Measurements from ENCODE around the gene SEC63. TPM values are rescaled to one million over a fixed set of nuclear protein-coding genes. Genes with fewer than 3 reads are reported as not detected.
"Not testable (repeated sequence)": the region's sequence is repeated elsewhere in the genome, so short reads cannot be mapped to it uniquely, and the experiment has no call there.

SEC63 gene
- total RNA-seq, 1 experiment from 2014 or later: 124 TPM

DNA sequence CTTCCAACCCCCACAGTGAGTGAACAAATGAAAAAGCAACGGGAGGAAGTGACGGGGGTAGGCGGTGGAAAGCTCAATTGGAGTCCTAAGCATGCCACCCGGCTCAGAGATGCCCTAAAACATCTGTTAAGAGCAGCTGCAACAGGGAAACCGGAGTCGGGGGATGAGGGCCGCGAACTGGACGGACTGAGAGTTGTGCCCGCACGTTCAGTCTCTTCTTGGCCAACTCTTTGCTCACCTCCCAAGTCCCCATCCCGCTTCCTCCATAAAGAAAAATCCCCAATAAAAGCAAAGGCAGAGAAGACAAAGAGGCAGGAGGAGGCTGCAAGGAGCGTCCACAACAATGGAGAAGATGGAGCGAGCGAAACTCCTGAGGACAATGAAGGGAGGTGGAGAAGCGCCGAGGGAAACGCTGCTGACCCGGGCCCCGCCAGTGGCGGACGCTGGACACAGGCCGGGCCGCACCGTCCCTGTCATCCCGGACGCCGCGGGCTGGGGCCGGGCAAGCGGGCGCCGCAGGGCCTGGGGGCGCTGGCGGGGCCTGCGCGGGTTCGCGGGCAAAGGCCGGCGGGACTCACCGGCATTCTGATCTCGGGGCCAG is 600 bp downstream of the SEC63 start:
- ChIA-PET CTCF (no interaction called here), POLR2A (interaction anchor here (0.6 to 1.3 kb wide), 4 partner anchors 97 to 1137 kb away, joined by 3 to 10 read pairs (median 4); partner anchors contain the start of genes BEND3 and SNX3)
- no TSS peak for BruUV-seq (replicated peaks)
- Mint-ChIP-seq H3K4me3 (ENCODE audit: unreplicated experiment) (peak overlapping the region; percentile 92), H3K4me1 (ENCODE audit: low read depth, unreplicated experiment) (peaks cover 7% of the 10 kb centered on the region), H3K27ac (ENCODE audit: unreplicated experiment) (peak overlapping the region; percentile 93), H3K36me3 (ENCODE audit: insufficient read depth, unreplicated experiment) (peaks cover 8% of the 10 kb centered on the region), H3K9me3 (ENCODE audit: unreplicated experiment) (no peaks in the 10 kb centered on the region), H3K27me3 (ENCODE audit: insufficient read depth, unreplicated experiment) (no peaks in the 10 kb centered on the region)
- TF ChIP-seq, protein P1, sequence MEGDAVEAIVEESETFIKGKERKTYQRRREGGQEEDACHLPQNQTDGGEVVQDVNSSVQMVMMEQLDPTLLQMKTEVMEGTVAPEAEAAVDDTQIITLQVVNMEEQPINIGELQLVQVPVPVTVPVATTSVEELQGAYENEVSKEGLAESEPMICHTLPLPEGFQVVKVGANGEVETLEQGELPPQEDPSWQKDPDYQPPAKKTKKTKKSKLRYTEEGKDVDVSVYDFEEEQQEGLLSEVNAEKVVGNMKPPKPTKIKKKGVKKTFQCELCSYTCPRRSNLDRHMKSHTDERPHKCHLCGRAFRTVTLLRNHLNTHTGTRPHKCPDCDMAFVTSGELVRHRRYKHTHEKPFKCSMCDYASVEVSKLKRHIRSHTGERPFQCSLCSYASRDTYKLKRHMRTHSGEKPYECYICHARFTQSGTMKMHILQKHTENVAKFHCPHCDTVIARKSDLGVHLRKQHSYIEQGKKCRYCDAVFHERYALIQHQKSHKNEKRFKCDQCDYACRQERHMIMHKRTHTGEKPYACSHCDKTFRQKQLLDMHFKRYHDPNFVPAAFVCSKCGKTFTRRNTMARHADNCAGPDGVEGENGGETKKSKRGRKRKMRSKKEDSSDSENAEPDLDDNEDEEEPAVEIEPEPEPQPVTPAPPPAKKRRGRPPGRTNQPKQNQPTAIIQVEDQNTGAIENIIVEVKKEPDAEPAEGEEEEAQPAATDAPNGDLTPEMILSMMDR (IDR thresholded peaks at IDR 0.05; ENCODE audit: insufficient read depth in 1 of 2, low read depth in 1 of 2, low read length in 1 of 2, severe bottlenecking in 1 of 2, unreplicated experiment in 1 of 2): no peak
- peak in 1 of 2 experiments; percentile 66 for DNase-seq
- intact Hi-C loops (cut with micrococcal nuclease; ENCODE audit: unreplicated experiment): no loop called here
- 0 out of 2 replicates have a peak, but pooled peaks cover 4% of the 10 kb centered on the region for H3K4me1 ChIP-seq
- H3K36me3 ChIP-seq (ENCODE audit: control insufficient read depth, insufficient read depth, low read length): no peaks in the 10 kb centered on the region
- H3K4me3 ChIP-seq (ENCODE audit: low read depth, low read length): peak overlapping the region; percentile 67
- H3K27me3 ChIP-seq (replicated peaks; ENCODE audit: control insufficient read depth, insufficient read depth, low read length): no peaks in the 10 kb centered on the region
- no peaks in the 10 kb centered on the region for H3K9me3 ChIP-seq

DNA sequence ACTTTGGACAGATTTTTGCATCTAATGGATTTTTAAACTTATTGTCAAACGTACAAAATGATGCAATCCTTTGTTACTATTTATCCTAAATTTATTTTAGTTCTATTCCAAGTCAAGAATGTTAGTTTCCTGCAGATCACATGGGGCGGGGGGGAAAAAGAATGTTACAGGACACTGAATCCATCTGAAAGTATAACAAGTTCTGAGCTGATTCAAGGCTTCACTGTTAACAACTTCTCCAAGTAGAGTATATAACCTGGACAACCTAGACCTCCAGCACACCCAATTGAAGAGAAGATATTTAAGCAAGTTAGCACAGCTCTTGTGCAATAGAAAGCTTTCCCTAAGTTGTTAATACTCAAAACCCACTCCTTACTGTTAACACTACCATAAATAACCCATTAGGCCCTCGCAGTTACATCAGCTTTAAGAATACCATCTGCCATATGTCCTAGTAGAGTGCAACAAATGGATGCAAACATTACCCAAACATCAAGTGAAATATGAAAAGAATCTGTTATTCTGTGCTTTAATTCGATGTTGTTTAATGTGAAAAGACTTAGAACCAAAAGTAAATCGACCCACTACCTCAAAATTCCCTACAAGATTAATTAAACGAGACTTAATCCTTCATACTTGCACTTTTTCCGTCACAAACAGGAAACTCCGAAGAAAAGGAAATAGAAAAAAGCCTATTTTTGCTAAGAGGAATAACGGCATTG is 1.3 kb downstream of the SEC63 start:
- peaks cover 7% of the 10 kb centered on the region for H3K4me1 Mint-ChIP-seq (ENCODE audit: low read depth, unreplicated experiment)
- H3K27ac Mint-ChIP-seq (ENCODE audit: unreplicated experiment): peak overlapping the region; percentile 93
- H3K4me1 ChIP-seq: 0 out of 2 replicates have a peak, but pooled peaks cover 4% of the 10 kb centered on the region
- ChIA-PET CTCF (no interaction called here), POLR2A (interaction anchor here (0.5 to 0.6 kb wide), 2 partner anchors 16 to 96 kb away, joined by 3 read pairs; no protein-coding TSS in a partner anchor)
- BruUV-seq (replicated peaks): TSS peak; percentile 36
- peak overlapping the region; percentile 92 for H3K4me3 Mint-ChIP-seq (ENCODE audit: unreplicated experiment)
- H3K4me3 ChIP-seq (ENCODE audit: low read depth, low read length): peak overlapping the region; percentile 67
- peaks cover 8% of the 10 kb centered on the region for H3K36me3 Mint-ChIP-seq (ENCODE audit: insufficient read depth, unreplicated experiment)
- H3K27me3 Mint-ChIP-seq (ENCODE audit: insufficient read depth, unreplicated experiment): no peaks in the 10 kb centered on the region
- no peak for DNase-seq
- H3K27me3 ChIP-seq (replicated peaks; ENCODE audit: control insufficient read depth, insufficient read depth, low read length): no peaks in the 10 kb centered on the region
- intact Hi-C loops (cut with micrococcal nuclease; ENCODE audit: unreplicated experiment): no loop called here
- no peaks in the 10 kb centered on the region for H3K36me3 ChIP-seq (ENCODE audit: control insufficient read depth, insufficient read depth, low read length)
- H3K9me3 Mint-ChIP-seq (ENCODE audit: unreplicated experiment): no peaks in the 10 kb centered on the region
- TF ChIP-seq, protein P1 (IDR thresholded peaks at IDR 0.05; ENCODE audit: insufficient read depth in 1 of 2, low read depth in 1 of 2, low read length in 1 of 2, severe bottlenecking in 1 of 2, unreplicated experiment in 1 of 2): no peak
- no peaks in the 10 kb centered on the region for H3K9me3 ChIP-seq

DNA sequence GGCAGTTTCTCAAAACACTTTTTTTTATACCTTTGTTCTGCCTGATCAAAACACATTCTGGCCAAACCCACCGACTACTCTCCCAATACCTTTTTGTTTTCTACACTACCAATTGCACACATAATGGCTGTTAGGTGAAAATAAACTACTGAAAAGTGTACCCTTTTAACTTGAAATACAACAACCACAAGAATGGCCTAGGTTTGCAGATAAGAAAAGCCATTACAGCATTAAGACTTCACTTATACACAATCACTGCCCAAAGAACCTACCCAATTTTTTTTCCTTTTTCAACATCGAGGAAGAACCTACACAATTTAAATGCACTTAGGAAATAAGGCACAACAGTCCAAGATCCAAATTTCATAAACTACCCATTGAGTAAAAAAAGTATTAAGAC is 1.8 kb downstream of the SEC63 start:
- no peaks in the 10 kb centered on the region for H3K27me3 Mint-ChIP-seq (ENCODE audit: insufficient read depth, unreplicated experiment)
- DNase-seq: no peak
- ChIA-PET POLR2A (interaction anchor here (0.5 kb wide), 1 partner anchor 16 kb away, joined by 3 read pairs; no protein-coding TSS in a partner anchor), CTCF (no interaction called here)
- H3K9me3 Mint-ChIP-seq (ENCODE audit: unreplicated experiment): no peaks in the 10 kb centered on the region
- Histone ChIP-seq H3K36me3 (ENCODE audit: control insufficient read depth, insufficient read depth, low read length) (no peaks in the 10 kb centered on the region), H3K4me1 (0 out of 2 replicates have a peak, but pooled peaks cover 4% of the 10 kb centered on the region), H3K9me3 (no peaks in the 10 kb centered on the region), H3K4me3 (ENCODE audit: low read depth, low read length) (peak overlapping the region; percentile 67), H3K27me3 (replicated peaks; ENCODE audit: control insufficient read depth, insufficient read depth, low read length) (no peaks in the 10 kb centered on the region)
- TF ChIP-seq, protein P1 (IDR thresholded peaks at IDR 0.05; ENCODE audit: insufficient read depth in 1 of 2, low read depth in 1 of 2, low read length in 1 of 2, severe bottlenecking in 1 of 2, unreplicated experiment in 1 of 2): no peak
- intact Hi-C loops (cut with micrococcal nuclease; ENCODE audit: unreplicated experiment): no loop called here
- peak overlapping the region; percentile 93 for H3K27ac Mint-ChIP-seq (ENCODE audit: unreplicated experiment)
- peak overlapping the region; percentile 92 for H3K4me3 Mint-ChIP-seq (ENCODE audit: unreplicated experiment)
- BruUV-seq (replicated peaks): no TSS peak
- H3K4me1 Mint-ChIP-seq (ENCODE audit: low read depth, unreplicated experiment): peaks cover 7% of the 10 kb centered on the region
- peaks cover 8% of the 10 kb centered on the region for H3K36me3 Mint-ChIP-seq (ENCODE audit: insufficient read depth, unreplicated experiment)

DNA sequence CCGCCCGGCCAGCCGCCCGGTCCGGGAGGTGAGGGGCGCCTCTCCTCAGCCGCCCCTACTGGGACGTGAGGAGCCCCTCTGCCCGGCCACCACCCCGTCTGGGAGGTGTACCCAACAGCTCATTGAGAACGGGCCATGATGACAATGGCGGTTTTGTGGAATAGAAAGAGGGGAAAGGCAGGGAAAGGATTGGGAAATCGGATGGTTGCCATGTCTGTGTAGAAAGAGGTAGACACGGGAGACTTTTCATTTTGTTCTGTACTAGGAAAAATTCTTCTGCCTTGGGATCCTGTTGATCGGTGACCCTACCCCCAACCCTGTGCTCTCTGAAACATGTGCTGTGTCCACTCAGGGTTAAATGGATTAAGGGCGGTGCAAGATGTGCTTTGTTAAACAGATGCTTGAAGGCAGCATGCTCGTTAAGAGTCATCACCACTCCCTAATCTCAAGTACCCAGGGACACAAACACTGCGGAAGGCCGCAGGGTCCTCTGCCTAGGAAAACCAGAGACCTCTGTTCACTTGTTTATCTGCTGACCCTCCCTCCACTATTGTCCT is 4.1 kb downstream of the SEC63 start:
- H3K4me3 ChIP-seq (ENCODE audit: low read depth, low read length); CTCF ChIA-PET; H3K4me3 Mint-ChIP-seq (ENCODE audit: unreplicated experiment); H3K27me3 Mint-ChIP-seq (ENCODE audit: insufficient read depth, unreplicated experiment); H3K36me3 ChIP-seq (ENCODE audit: control insufficient read depth, insufficient read depth, low read length); H3K4me1 ChIP-seq; H3K9me3 ChIP-seq; H3K9me3 Mint-ChIP-seq (ENCODE audit: unreplicated experiment); H3K27me3 ChIP-seq (replicated peaks; ENCODE audit: control insufficient read depth, insufficient read depth, low read length); H3K27ac Mint-ChIP-seq (ENCODE audit: unreplicated experiment); intact Hi-C loops (cut with micrococcal nuclease; ENCODE audit: unreplicated experiment); POLR2A ChIA-PET; H3K36me3 Mint-ChIP-seq (ENCODE audit: insufficient read depth, unreplicated experiment); DNase-seq; BruUV-seq (replicated peaks): not testable (repeated sequence)
- peaks cover 17% of the 10 kb centered on the region for H3K4me1 Mint-ChIP-seq (ENCODE audit: low read depth, unreplicated experiment)
